NCI-H82 treated with DMSO at 0.1 percent for 48 hours (cell line): ENCODE results near the gene ENTPD7.
"Not testable (repeated sequence)": the region's sequence is repeated elsewhere in the genome, so short reads cannot be mapped to it uniquely, and the experiment has no call there.

Experiments used
- DNase-seq: peaks from one replicate; lab custom pipeline; 2025; ENCODE audit not compliant: unreplicated experiment; lab: John Stamatoyannopoulos, UW

Gene ENTPD7

GRCh38 chr10:99659031-99659867, at the start of gene ENTPD7:
TSS of gene ENTPD7 (plus strand) at chr10:99659509. CDS start at chr10:99659957, 448 bp downstream.
- peak; percentile 88 for DNase-seq

- no peak for DNase-seq
These were observed 49.1 kb upstream of the ENTPD7 start for GRCh38 chr10:99610221-99610620.

GRCh38 chr10:99611326-99611725, 48.0 kb upstream of the ENTPD7 start:
- DNase-seq, result no peak

- peak; percentile 58 for DNase-seq
These were observed 47.0 kb upstream of the ENTPD7 start for GRCh38 chr10:99612167-99612831.

DNA sequence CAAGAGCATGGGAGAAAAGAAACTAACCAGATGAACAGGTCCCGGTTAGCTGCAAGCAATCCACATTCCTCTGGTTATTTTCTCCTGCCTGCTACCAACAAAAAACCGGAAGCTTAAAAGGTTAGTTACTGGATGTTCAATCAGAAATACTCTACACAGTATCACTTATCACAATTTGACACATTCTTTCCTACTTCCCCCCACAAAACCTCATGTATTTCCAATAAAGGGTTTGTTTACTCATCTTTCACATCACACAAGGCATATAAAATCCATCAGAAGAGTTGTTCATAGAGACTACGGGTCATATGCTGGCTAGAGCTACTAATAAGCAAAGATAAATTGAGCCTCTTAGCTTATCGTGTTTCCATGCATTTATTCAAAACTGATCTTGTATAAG, 43.9 kb upstream of the ENTPD7 start:
- no peak for DNase-seq

GRCh38 chr10:99617696-99618095, 41.6 kb upstream of the ENTPD7 start:
- DNase-seq, result no peak

- DNase-seq, result no peak
These were observed 40.1 kb upstream of the ENTPD7 start for GRCh38 chr10:99619090-99619800.

DNA sequence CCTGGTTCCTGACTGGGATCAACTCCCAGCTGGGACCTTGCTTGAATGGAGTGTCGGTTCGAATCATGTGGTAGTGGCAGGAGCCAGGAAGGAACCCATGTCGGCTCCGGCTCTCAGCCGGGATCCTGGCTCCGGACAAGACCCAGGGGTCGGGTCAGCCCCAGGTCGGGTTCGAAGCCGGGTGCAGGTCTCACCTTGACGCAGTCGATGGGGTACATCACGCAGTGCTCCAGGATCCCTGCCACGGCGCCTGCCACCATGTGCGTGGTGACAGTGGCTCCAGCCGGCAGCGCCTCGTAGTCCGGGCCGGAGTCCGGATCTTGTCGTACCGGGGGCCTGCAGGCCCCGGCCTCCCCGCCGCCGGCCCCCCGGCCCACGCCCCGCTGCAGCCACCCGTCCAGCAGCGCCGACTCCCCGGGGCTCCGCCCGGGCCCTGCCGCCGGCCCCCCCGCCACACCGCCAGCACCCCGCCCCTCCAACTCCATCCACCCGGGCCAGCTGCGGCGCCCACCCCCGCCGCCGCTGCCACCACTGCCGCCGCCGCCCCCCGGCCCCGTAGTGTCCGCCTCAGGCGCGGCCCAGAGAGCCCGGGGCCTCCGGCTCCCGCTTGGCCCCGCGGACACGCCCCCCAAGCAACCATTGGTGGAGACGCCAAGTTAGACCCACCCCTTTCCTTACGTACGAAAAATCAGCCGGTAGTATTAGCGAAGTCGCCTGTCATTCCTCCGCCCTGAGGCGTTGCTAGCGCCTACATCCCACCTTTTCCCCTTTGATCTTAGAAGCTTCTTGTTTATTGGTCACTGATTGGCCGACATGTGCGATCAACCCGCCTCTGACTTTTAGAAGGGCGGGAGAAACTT, 39.2 kb upstream of the ENTPD7 start, which contains the start of gene SLC25A28:
TSS of gene SLC25A28 (minus strand) at position 589 of the 860 bp plus-strand sequence. CDS start at position 485, 104 bp downstream.
- DNase-seq, result peak; percentile 99

GRCh38 chr10:99620711-99621453, 38.4 kb upstream of the ENTPD7 start:
- peak; percentile 21 for DNase-seq

DNA sequence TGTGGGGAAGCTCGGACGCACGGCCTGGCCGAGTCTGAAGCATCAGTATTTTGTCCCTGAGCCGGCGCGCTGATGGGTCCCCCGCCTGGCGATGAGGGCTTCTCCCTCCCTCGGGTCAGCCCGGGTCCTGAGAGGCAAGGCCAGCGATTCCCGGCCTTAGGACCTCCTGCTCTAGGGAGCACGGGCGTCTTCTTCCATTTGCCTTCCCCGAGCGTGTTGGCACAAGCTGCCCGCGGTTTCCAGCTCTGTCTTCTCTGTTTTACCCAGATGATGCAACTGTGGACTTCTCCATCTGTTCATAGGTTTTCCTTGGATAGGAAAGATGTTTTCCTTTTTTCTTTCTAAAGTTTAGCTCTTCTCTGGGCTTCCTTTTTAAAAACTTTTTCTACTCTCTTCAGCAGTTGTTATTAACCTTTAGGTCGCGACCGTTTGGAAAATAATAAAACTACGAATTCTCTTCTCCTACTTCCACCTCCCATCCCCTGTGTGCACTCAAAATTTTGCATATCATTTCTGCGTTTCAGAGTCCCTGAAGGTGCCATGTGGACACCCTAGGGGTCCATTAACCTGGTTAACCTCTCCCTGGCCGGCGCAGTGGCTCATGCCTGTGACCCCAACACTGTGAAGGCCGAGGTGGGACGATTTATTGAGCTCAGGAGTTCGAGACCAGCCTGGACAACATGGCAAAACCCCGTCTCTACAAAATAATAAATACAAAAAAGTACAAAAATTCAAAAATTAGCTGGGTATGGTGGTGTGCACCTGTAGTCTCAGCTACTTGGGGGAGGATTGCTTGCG, 37.7 kb upstream of the ENTPD7 start:
- DNase-seq, result no peak

GRCh38 chr10:99623919-99624318, 35.4 kb upstream of the ENTPD7 start:
- no peak for DNase-seq

GRCh38 chr10:99625124-99625523, 34.2 kb upstream of the ENTPD7 start:
- DNase-seq, result not testable (repeated sequence)

GRCh38 chr10:99628923-99629624, 30.2 kb upstream of the ENTPD7 start:
- DNase-seq, result no peak

- DNase-seq, result no peak
These were observed 29.7 kb upstream of the ENTPD7 start for GRCh38 chr10:99629625-99629978.

DNA sequence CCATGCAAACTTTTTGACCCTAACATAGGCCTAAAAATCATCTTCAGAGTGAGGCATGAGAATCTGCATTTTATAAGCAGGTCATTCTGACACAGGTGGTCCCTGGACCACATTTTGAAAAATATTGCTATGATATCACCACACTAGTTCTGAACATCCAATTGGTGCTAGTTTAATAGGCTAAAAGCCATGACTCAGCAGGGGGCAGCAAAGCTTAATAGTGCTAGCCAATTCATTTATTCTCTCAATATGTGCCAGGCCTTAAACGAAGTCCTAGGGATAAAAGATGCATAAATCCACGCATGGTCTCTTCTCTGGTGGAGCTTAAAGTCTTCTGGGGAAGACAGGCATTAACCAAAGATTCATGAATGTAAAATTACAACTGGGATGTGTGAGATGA, 28.9 kb upstream of the ENTPD7 start:
- DNase-seq, result no peak

GRCh38 chr10:99630991-99631390, 28.3 kb upstream of the ENTPD7 start:
- no peak for DNase-seq

GRCh38 chr10:99631496-99631895, 27.8 kb upstream of the ENTPD7 start:
- no peak for DNase-seq

GRCh38 chr10:99633832-99634231, 25.5 kb upstream of the ENTPD7 start:
- DNase-seq, result no peak
